ENCODE measurements around the gene PRR14. TPM values are rescaled to one million over a fixed set of nuclear protein-coding genes. Genes with fewer than 3 reads are reported as not detected.

The PRR14 gene
- total RNA-seq, 1 experiment from 2014 or later: 41.4 TPM

DNA sequence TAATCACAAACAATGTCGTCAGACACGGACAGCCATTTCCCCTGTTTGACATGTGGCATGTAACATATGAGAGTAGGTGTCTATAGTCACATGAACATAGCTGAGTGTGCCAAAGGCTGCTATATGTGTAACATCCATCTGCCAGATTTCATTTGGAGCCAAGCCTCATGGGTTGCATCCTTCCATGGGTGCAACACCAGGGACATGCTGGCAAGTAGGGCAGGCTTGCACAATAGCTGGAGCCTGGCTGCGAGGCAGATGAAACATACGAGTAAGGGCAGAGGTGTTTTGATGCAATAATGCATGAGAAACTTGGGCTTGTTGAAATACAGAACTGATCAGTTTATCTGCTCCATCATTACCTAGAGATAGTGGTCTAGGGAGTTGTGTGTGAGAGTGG, 31.6 kb upstream of the PRR14 start:
- Mint-ChIP-seq H3K27me3 (ENCODE audit: insufficient read depth, unreplicated experiment) (no peaks in the 10 kb centered on the region), H3K4me3 (ENCODE audit: unreplicated experiment) (no peak overlapping the region), H3K9me3 (ENCODE audit: unreplicated experiment) (no peaks in the 10 kb centered on the region), H3K36me3 (ENCODE audit: insufficient read depth, unreplicated experiment) (no peaks in the 10 kb centered on the region), H3K27ac (ENCODE audit: low read depth, unreplicated experiment) (no peak overlapping the region), H3K4me1 (ENCODE audit: insufficient read depth, unreplicated experiment) (no peaks in the 10 kb centered on the region)
- ChIA-PET POLR2A (interaction anchor here (0.8 to 2.7 kb wide), 7 partner anchors 9 to 242 kb away, joined by 3 to 12 read pairs (median 4); partner anchors contain the start of genes ZNF689, ZNF747 and ZNF785), CTCF (interaction anchor here (0.8 to 3.7 kb wide), 6 partner anchors 10 to 210 kb away, joined by 3 to 39 read pairs (median 5); partner anchors contain the start of gene DCTPP1)
- intact Hi-C loops (cut with micrococcal nuclease): no loop called here
- TF ChIP-seq, protein P1, sequence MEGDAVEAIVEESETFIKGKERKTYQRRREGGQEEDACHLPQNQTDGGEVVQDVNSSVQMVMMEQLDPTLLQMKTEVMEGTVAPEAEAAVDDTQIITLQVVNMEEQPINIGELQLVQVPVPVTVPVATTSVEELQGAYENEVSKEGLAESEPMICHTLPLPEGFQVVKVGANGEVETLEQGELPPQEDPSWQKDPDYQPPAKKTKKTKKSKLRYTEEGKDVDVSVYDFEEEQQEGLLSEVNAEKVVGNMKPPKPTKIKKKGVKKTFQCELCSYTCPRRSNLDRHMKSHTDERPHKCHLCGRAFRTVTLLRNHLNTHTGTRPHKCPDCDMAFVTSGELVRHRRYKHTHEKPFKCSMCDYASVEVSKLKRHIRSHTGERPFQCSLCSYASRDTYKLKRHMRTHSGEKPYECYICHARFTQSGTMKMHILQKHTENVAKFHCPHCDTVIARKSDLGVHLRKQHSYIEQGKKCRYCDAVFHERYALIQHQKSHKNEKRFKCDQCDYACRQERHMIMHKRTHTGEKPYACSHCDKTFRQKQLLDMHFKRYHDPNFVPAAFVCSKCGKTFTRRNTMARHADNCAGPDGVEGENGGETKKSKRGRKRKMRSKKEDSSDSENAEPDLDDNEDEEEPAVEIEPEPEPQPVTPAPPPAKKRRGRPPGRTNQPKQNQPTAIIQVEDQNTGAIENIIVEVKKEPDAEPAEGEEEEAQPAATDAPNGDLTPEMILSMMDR (IDR thresholded peaks at IDR 0.05; ENCODE audit: unreplicated experiment): no peak
- DNase-seq (ENCODE audit: unreplicated experiment): peak; percentile 40
- no TSS peak for BruUV-seq (replicated peaks)

DNA sequence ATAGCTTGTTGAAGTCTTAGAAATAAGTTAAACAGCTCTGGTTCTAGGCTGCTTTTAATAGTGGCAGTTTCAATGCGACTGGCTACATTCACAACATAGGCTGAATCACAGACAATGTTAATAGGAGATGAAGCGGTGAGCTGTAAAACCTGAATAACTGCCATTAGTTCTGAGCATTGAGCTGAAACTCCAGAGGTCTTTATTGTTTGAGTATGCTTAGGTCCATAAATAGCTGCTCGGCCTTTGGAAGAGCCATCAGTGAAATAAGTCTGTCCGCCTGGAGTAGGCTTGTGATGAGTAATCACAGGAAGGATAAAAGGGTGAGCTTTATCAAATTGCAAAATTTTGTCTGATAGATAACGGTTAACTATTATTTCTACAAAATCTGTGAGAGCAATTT, 31.1 kb upstream of the PRR14 start:
- Mint-ChIP-seq H3K36me3 (ENCODE audit: insufficient read depth, unreplicated experiment) (no peaks in the 10 kb centered on the region), H3K4me3 (ENCODE audit: unreplicated experiment) (no peak overlapping the region), H3K27ac (ENCODE audit: low read depth, unreplicated experiment) (no peak overlapping the region), H3K9me3 (ENCODE audit: unreplicated experiment) (no peaks in the 10 kb centered on the region), H3K27me3 (ENCODE audit: insufficient read depth, unreplicated experiment) (no peaks in the 10 kb centered on the region), H3K4me1 (ENCODE audit: insufficient read depth, unreplicated experiment) (no peaks in the 10 kb centered on the region)
- intact Hi-C loops (cut with micrococcal nuclease): no loop called here
- ChIA-PET POLR2A (interaction anchor here (0.8 to 2.7 kb wide), 7 partner anchors 9 to 242 kb away, joined by 3 to 12 read pairs (median 4); partner anchors contain the start of genes ZNF689, ZNF747 and ZNF785), CTCF (interaction anchor here (0.8 to 3.7 kb wide), 6 partner anchors 9 to 210 kb away, joined by 3 to 39 read pairs (median 5); partner anchors contain the start of gene DCTPP1)
- no peak for DNase-seq (ENCODE audit: unreplicated experiment)
- TF ChIP-seq, protein P1 (IDR thresholded peaks at IDR 0.05; ENCODE audit: unreplicated experiment): no peak
- no TSS peak for BruUV-seq (replicated peaks)

DNA sequence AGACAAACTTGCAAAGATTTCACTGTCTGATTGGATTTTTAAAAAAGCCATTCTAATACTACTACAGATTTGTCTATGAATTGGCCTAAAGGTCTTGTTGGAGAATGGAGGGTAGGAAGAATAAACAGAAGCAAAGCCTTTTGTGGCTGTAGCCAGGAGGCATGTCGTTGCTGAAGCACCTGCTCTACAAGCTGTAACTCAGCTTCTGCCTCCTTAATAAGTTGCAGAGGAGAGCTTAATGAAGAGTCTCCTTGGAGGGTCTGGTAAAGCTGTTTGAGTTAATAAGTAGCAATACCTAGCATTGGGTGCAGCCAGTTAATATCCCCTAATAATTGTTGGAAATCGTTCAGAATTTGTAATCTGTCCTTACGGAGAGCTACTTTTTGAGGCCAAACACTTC, 30.6 kb upstream of the PRR14 start:
- Mint-ChIP-seq H3K4me3 (ENCODE audit: unreplicated experiment) (no peak overlapping the region), H3K4me1 (ENCODE audit: insufficient read depth, unreplicated experiment) (no peaks in the 10 kb centered on the region), H3K36me3 (ENCODE audit: insufficient read depth, unreplicated experiment) (no peaks in the 10 kb centered on the region), H3K27ac (ENCODE audit: low read depth, unreplicated experiment) (no peak overlapping the region), H3K27me3 (ENCODE audit: insufficient read depth, unreplicated experiment) (no peaks in the 10 kb centered on the region), H3K9me3 (ENCODE audit: unreplicated experiment) (no peaks in the 10 kb centered on the region)
- TF ChIP-seq, protein P1 (IDR thresholded peaks at IDR 0.05; ENCODE audit: unreplicated experiment): no peak
- intact Hi-C loops (cut with micrococcal nuclease): no loop called here
- no TSS peak for BruUV-seq (replicated peaks)
- CTCF ChIA-PET: interaction anchor here (0.6 to 3.7 kb wide), 4 partner anchors 9 to 190 kb away, joined by 3 to 39 read pairs (median 7); partner anchors contain the start of gene DCTPP1
- POLR2A ChIA-PET: interaction anchor here (1.4 to 2.7 kb wide), 5 partner anchors 10 to 243 kb away, joined by 3 to 12 read pairs (median 6); partner anchors contain the start of genes ZNF689, ZNF747 and ZNF785
- no peak for DNase-seq (ENCODE audit: unreplicated experiment)

DNA sequence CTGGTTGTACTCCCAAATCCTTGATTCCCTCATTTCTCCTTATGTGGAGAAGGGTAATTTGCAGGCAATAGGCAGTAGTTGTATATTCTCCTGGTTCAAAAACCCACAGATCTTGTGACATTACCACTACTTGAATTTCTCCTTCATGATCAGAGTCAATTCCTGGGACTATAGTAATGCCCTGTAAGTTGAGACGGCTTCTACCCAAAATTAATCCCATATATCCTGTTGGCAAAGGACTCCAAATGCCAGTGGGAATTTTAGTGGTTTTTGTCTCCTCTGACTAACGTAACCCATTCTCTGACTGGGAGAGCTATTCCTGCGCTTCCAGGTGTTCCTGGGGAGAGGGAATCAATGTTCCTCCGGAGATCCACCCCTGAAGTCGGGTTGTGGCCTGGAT, 29.0 kb upstream of the PRR14 start:
- Mint-ChIP-seq H3K27ac (ENCODE audit: low read depth, unreplicated experiment) (no peak overlapping the region), H3K36me3 (ENCODE audit: insufficient read depth, unreplicated experiment) (no peaks in the 10 kb centered on the region), H3K4me3 (ENCODE audit: unreplicated experiment) (no peak overlapping the region), H3K9me3 (ENCODE audit: unreplicated experiment) (no peaks in the 10 kb centered on the region), H3K27me3 (ENCODE audit: insufficient read depth, unreplicated experiment) (no peaks in the 10 kb centered on the region), H3K4me1 (ENCODE audit: insufficient read depth, unreplicated experiment) (no peaks in the 10 kb centered on the region)
- no TSS peak for BruUV-seq (replicated peaks)
- intact Hi-C loops (cut with micrococcal nuclease): no loop called here
- CTCF ChIA-PET: interaction anchor here (1.5 kb wide), 1 partner anchor 10 kb away, joined by 5 read pairs; no protein-coding TSS in a partner anchor
- TF ChIP-seq, protein P1 (IDR thresholded peaks at IDR 0.05; ENCODE audit: unreplicated experiment): no peak
- POLR2A ChIA-PET: interaction anchor here (0.9 kb wide), 1 partner anchor 12 kb away, joined by 4 read pairs; no protein-coding TSS in a partner anchor
- DNase-seq (ENCODE audit: unreplicated experiment): peak; percentile 31
